B cell (primary cell): ENCODE data around the gene CTDSPL. TPM values are rescaled to one million over a fixed set of nuclear protein-coding genes. Genes with fewer than 3 reads are reported as not detected.

Experiments
- ATAC-seq: fragments of 200-7000 bp; cut with Tn5 transposase; one replicate; pipeline ENCODE4 v1.10.0; 2021; ENCODE audit warnings: low read depth, mild to moderate bottlenecking, moderate number of reproducible peaks, moderate library complexity
- CTCF ChIA-PET: fragments of 350-600 bp; sonication (Branson Sonifier 250); formaldehyde crosslinking; loops from one replicate; lab custom pipeline; 2021; ENCODE audit warnings: antibody characterized with exemption, inconsistent platforms; lab: Charles Lee
- POLR2A ChIA-PET: fragments of 350-600 bp; sonication (Branson Sonifier 250); formaldehyde crosslinking; loops from one replicate; lab custom pipeline; 2021; ENCODE audit warnings: antibody characterized with exemption; lab: Charles Lee
- DNase-seq: peaks from one replicate; pipeline ENCODE4 v3.0.0; 2013
- H2AFZ ChIP-seq: 2 replicates; pipeline ENCODE4 v1.6.1; 2012; ENCODE audit warnings: mild to moderate bottlenecking, low read depth, low read length; ENCODE audit not compliant: insufficient read depth, poor library complexity, severe bottlenecking
- H3K27ac ChIP-seq, 2 donors: 1 replicate in 1 of 2; 2 replicates in 1 of 2; pipeline ENCODE4 v1.5.1; 2012 to 2013; ENCODE audit warnings: low read length in 2 of 2, mild to moderate bottlenecking in 2 of 2, moderate library complexity in 1 of 2
- H3K27me3 ChIP-seq, 4 experiments: fragments of 200-600 bp in 1 of 4; sonication (generic) in 1 of 4; replicated peaks in 1 of 4; 1 replicate in 2 of 4; 2 replicates in 2 of 4; pipeline versions ENCODE4 v1.6.1 to v1.7.0; 2013 to 2016; ENCODE audit warnings: low read length in 3 of 4, mild to moderate bottlenecking in 2 of 4, mixed read lengths in 1 of 4, moderate library complexity in 1 of 4; ENCODE audit not compliant: insufficient read depth in 4 of 4, control insufficient read depth in 3 of 4; ENCODE audit errors: control extremely low read depth in 1 of 4
- H3K36me3 ChIP-seq, 2 experiments: replicated peaks in 1 of 2; 1 replicate in 1 of 2; 2 replicates in 1 of 2; pipeline versions ENCODE4 v1.6.1 to v1.7.1; 2013; ENCODE audit warnings: low read length in 1 of 2; ENCODE audit not compliant: insufficient read depth in 2 of 2, control insufficient read depth in 1 of 2; ENCODE audit errors: control extremely low read depth in 1 of 2, extremely low read depth in 1 of 2
- H3K4me1 ChIP-seq, 2 donors: fragments of 200-600 bp in 1 of 2; sonication (generic) in 1 of 2; 1 replicate in 1 of 2; 2 replicates in 1 of 2; pipeline versions ENCODE4 v1.5.1 to v1.6.1; 2013 to 2017; ENCODE audit warnings: low read length in 2 of 2; ENCODE audit not compliant: control insufficient read depth in 2 of 2, insufficient read depth in 2 of 2
- H3K4me2 ChIP-seq: replicated peaks from 2 replicates; pipeline ENCODE3; 2012; ENCODE audit warnings: mild to moderate bottlenecking, low read depth, low read length; ENCODE audit not compliant: poor library complexity, severe bottlenecking
- H3K4me3 ChIP-seq, 5 experiments: fragments of 200-600 bp in 1 of 5; sonication (generic) in 1 of 5; 1 replicate in 3 of 5; 2 replicates in 2 of 5; pipeline versions ENCODE4 v1.5.1 to v1.7.0; 2011 to 2016; ENCODE audit warnings: low read length in 4 of 5, mild to moderate bottlenecking in 4 of 5, low read depth in 2 of 5, control low read depth in 1 of 5, moderate library complexity in 1 of 5; ENCODE audit not compliant: insufficient read depth in 1 of 5; ENCODE audit errors: control extremely low read depth in 1 of 5, extremely low read depth in 1 of 5
- H3K79me2 ChIP-seq: fragments of 200-600 bp; sonication (generic); one replicate; pipeline ENCODE4 v1.6.0; 2016; ENCODE audit warnings: low read length; ENCODE audit not compliant: control insufficient read depth, insufficient read depth
- H3K9ac ChIP-seq: fragments of 200-600 bp; sonication (generic); 2 replicates; pipeline ENCODE4 v1.6.1; 2017; ENCODE audit warnings: mild to moderate bottlenecking, low read length, moderate library complexity
- H3K9me3 ChIP-seq, 3 donors: one replicate each; pipeline versions ENCODE4 v1.6.1 to v1.7.1; 2013; ENCODE audit warnings: low read length in 2 of 3; ENCODE audit not compliant: control insufficient read depth in 2 of 3, insufficient read depth in 1 of 3; ENCODE audit errors: control extremely low read depth in 1 of 3
- H4K20me1 ChIP-seq: 2 replicates; pipeline ENCODE4 v1.6.0; 2012; ENCODE audit warnings: mild to moderate bottlenecking, low read length; ENCODE audit not compliant: insufficient read depth, control insufficient read depth, poor library complexity, severe bottlenecking
- H3K27ac Mint-ChIP-seq: one replicate; pipeline ENCODE4 v1.8.0; 2021; ENCODE audit warnings: mixed read lengths
- H3K27me3 Mint-ChIP-seq: one replicate; pipeline ENCODE4 v1.8.0; 2021; ENCODE audit warnings: mixed read lengths
- H3K4me1 Mint-ChIP-seq: one replicate; pipeline ENCODE4 v1.8.0; 2021; ENCODE audit warnings: mixed read lengths
- H3K4me3 Mint-ChIP-seq: one replicate; pipeline ENCODE4 v1.8.0; 2021; ENCODE audit warnings: mixed read lengths
- H3K9me3 Mint-ChIP-seq: one replicate; pipeline ENCODE4 v1.8.0; 2022; ENCODE audit warnings: mixed read lengths; ENCODE audit not compliant: insufficient read depth
- CTCF ChIP-seq: fragments of 200-600 bp; IDR thresholded peaks from one replicate; pipeline ENCODE4 v1.8.0; 2022; ENCODE audit warnings: antibody characterized with exemption, mild to moderate bottlenecking
- EZH2 ChIP-seq: IDR thresholded peaks from 2 replicates; pipeline ENCODE4 v1.6.1; 2012; ENCODE audit warnings: borderline replicate concordance, low read depth, mild to moderate bottlenecking, moderate library complexity, low read length; ENCODE audit not compliant: insufficient read depth, poor library complexity, severe bottlenecking
- WGBS: methylation state at CpG from one replicate; pipeline ENCODE4 v1.1.5; 2013; ENCODE audit warnings: missing lambda C conversion rate; ENCODE audit not compliant: insufficient coverage; 5-methylcytosine and 5-hydroxymethylcytosine counted together
- intact Hi-C: fragments of 100-400 bp; cut with micrococcal nuclease; formaldehyde crosslinking; loops from one replicate; pipeline ENCODE4 v1.10.0; 2022
- polyA plus RNA-seq: library from polyadenylated mRNA; depleted of rRNA; stranded (reverse); fragments of >200 nt; gene quantifications from 2 replicates; pipeline ENCODE4 v1.2.3, GENCODE V29; 2012
- total RNA-seq, 2 donors: library from RNA; stranded (reverse); fragments of 120-200 nt in 1 of 2; gene quantifications; 1 replicate in 1 of 2; 2 replicates in 1 of 2; pipeline versions ENCODE4 v1.2.3 to v1.2.4, GENCODE V29; 2013 to 2022

The CTDSPL gene
- total and polyA plus RNA-seq, 2 donors (not counting 1 experiment from before 2014, with no cell fraction given), result not detected

- ChIA-PET POLR2A (no interaction called here), CTCF (no interaction called here)
- Histone ChIP-seq H3K4me2 (no peak overlapping the region), H3K27me3 (no peaks in the 10 kb centered on the region), H3K27ac (no peak overlapping the region), H3K9me3 (no peaks in the 10 kb centered on the region), H3K36me3 (no peaks in the 10 kb centered on the region), H4K20me1 (no peaks in the 10 kb centered on the region), H3K4me1 (no peaks in the 10 kb centered on the region), H3K9ac (no peak overlapping the region), H2AFZ (peak overlapping the region; percentile 9), H3K4me3 (no peak overlapping the region), H3K79me2 (no peaks in the 10 kb centered on the region)
- intact Hi-C loops, result no loop called here
- no peak for TF ChIP-seq EZH2
- TF ChIP-seq CTCF, result no peak
- Mint-ChIP-seq H3K4me1 (no peaks in the 10 kb centered on the region), H3K27ac (no peak overlapping the region), H3K4me3 (no peak overlapping the region), H3K27me3 (peaks cover 26% of the 10 kb centered on the region), H3K9me3 (no peaks in the 10 kb centered on the region)
- 100% methylated on average over 1 of the region's 4 CpGs for WGBS
- ATAC-seq, result no peak
- no peak for DNase-seq
Observed at GRCh38 chr3:37887824-37888223, 26.1 kb downstream of the CTDSPL start.

GRCh38 chr3:37888421-37888820 lies 26.7 kb downstream of the CTDSPL start:
- no peak for TF ChIP-seq EZH2
- no peak for TF ChIP-seq CTCF
- intact Hi-C loops, result no loop called here

More at GRCh38 chr3:37888421-37888820, 26.7 kb downstream of the CTDSPL start:
- WGBS, result 83% methylated on average over 1 of the region's 3 CpGs
- H3K79me2 ChIP-seq, result no peaks in the 10 kb centered on the region
- no peak overlapping the region for H3K9ac ChIP-seq
- no peak overlapping the region for H3K27ac ChIP-seq
- no peak overlapping the region for H3K4me2 ChIP-seq
- Mint-ChIP-seq H3K4me3 (no peak overlapping the region), H3K9me3 (no peaks in the 10 kb centered on the region), H3K27me3 (peaks cover 25% of the 10 kb centered on the region), H3K4me1 (no peaks in the 10 kb centered on the region), H3K27ac (no peak overlapping the region)
- DNase-seq (no peak), ATAC-seq (no peak)
- no peaks in the 10 kb centered on the region for H3K27me3 ChIP-seq
- no peaks in the 10 kb centered on the region for H3K4me1 ChIP-seq
- no peaks in the 10 kb centered on the region for H4K20me1 ChIP-seq
- CTCF ChIA-PET, result no interaction called here
- H3K9me3 ChIP-seq, result no peaks in the 10 kb centered on the region
- no peak overlapping the region for H3K4me3 ChIP-seq
- H3K36me3 ChIP-seq, result no peaks in the 10 kb centered on the region
- POLR2A ChIA-PET, result no interaction called here
- peak overlapping the region; percentile 9 for H2AFZ ChIP-seq
